Brain microvascular endothelial cell (primary cell): Measurements from ENCODE around the gene GPR162.
"Not testable (repeated sequence)": the region's sequence is repeated elsewhere in the genome, so short reads cannot be mapped to it uniquely, and the experiment has no call there.

Experiments used
- DNase-seq: peaks from one replicate; pipeline ENCODE4 v3.0.0-alpha.2; 2020
- H3K27ac ChIP-seq: fragments of 250-450 bp; sonication (Bioruptor Pico); 2 replicates; pipeline ENCODE4 v1.5.1; 2020; ENCODE audit warnings: mild to moderate bottlenecking, moderate library complexity
- H3K27me3 ChIP-seq: fragments of 250-450 bp; sonication (Bioruptor Pico); replicated peaks from 2 replicates; pipeline ENCODE4 v1.5.1; 2020; ENCODE audit warnings: mild to moderate bottlenecking
- H3K36me3 ChIP-seq: fragments of 250-450 bp; sonication (Bioruptor Pico); replicated peaks from 2 replicates; pipeline ENCODE4 v1.5.1; 2020; ENCODE audit warnings: mild to moderate bottlenecking
- H3K4me3 ChIP-seq: 2 replicates; pipeline ENCODE4 v1.5.1; 2011; ENCODE audit warnings: low read depth, mild to moderate bottlenecking, control low read depth, low read length, moderate library complexity
- CTCF ChIP-seq: IDR thresholded peaks from 2 replicates; pipeline ENCODE4 v1.5.1; 2011; ENCODE audit warnings: low read depth, mild to moderate bottlenecking, moderate library complexity, low read length, control low read depth, inconsistent platforms; ENCODE audit errors: missing control alignments
- in situ Hi-C: cut with HindIII; loops from 2 replicates; pipeline ENCODE4 v1.10.0; 2017; ENCODE audit warnings: low sequenced_read_pairs, low pct_ligation_motif_present

Gene GPR162

GRCh38 chr12:6863586-6864321 lies 42.1 kb downstream of the GPR162 start:
- in situ Hi-C loops: no loop called here
- no peaks in the 10 kb centered on the region for H3K27me3 ChIP-seq
- no peak for DNase-seq
- H3K4me3 ChIP-seq: no peak overlapping the region
- H3K27ac ChIP-seq: no peak overlapping the region
- no peak for TF ChIP-seq CTCF
- peaks cover 58% of the 10 kb centered on the region for H3K36me3 ChIP-seq

- H3K27me3 ChIP-seq, in situ Hi-C loops, DNase-seq, H3K4me3 ChIP-seq, H3K27ac ChIP-seq: not testable (repeated sequence)
- H3K36me3 ChIP-seq: peaks cover 54% of the 10 kb centered on the region
These were observed 43.7 kb downstream of the GPR162 start for GRCh38 chr12:6865307-6865706.

- in situ Hi-C loops: no loop called here
- H3K36me3 ChIP-seq: peaks cover 50% of the 10 kb centered on the region
- DNase-seq: no peak
These were observed 44.7 kb downstream of the GPR162 start for GRCh38 chr12:6866163-6866919.

DNA sequence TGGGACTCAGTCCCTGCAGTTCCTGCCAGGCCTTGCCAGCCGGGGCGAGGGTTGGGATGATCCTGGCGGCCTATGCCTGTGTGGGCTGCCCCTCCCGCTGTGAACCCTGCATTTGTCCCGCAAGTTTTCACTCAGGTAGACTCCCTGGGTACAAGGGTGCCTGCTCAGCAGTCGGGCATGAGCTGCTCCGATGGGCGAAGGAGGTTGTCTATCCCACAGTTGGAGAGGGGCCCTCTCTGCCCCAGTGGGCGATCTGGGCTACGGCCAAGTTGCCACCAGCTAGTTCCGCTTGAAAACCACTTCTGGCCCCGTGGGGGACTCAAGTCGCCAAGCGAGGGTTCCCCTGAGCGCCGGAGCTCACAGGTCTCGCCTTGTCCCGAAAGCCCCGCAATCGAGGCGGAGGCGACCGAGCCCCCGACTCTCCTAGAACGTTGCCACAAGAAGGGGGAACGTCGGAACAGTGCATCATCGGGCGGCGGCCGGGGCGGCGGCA lies 45.3 kb downstream of the GPR162 start:
- no peak for TF ChIP-seq CTCF
- no peaks in the 10 kb centered on the region for H3K27me3 ChIP-seq
- DNase-seq: peak; percentile 3
- no peak overlapping the region for H3K27ac ChIP-seq
- in situ Hi-C loops: no loop called here
- H3K36me3 ChIP-seq: peaks cover 49% of the 10 kb centered on the region
- H3K4me3 ChIP-seq: peak overlapping the region; percentile 86

More at GRCh38 chr12:6866163-6866919, 44.7 kb downstream of the GPR162 start:
- no peak for TF ChIP-seq CTCF
- H3K4me3 ChIP-seq: no peak overlapping the region
- H3K27ac ChIP-seq: no peak overlapping the region
- H3K27me3 ChIP-seq: no peaks in the 10 kb centered on the region

DNA sequence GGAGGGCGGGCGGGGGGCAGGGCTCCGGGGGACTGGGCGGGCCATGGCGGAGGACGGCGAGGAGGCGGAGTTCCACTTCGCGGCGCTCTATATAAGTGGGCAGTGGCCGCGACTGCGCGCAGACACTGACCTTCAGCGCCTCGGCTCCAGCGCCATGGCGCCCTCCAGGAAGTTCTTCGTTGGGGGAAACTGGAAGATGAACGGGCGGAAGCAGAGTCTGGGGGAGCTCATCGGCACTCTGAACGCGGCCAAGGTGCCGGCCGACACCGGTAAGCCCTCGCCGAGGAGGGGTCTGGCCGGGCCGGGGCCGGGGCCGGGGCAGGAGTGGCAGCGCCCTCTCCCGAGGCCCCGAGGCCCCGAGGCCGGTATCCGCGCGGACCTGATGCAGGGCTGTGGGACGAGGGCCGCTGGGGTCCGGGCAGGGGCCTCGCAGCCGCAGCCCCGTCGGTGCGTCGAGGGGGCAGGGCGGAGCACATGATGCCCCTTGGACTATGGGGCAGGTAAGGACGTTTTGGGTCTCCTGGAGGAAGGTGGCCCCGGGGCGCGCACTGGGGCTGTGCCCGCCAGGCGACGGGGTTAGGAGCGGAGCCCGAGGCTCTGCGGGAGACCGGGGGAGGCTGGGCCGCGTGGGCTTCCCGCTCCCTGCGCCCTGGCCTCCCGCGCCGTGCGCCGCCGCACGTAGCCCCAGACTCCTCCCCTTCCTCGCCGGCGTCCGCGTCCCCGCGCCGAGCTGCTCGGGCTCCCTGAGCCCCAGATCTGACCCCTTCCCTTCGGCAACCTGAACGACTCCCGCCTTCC lies 46.0 kb downstream of the GPR162 start, which contains the start of gene TPI1:
Gene TPI1 (plus strand): TSS at position 119 of the 798 bp plus-strand sequence. CDS start 36 bp downstream, at position 155.
- Histone ChIP-seq H3K4me3 (peak within 1 kb of the TSS; percentile 86), H3K27ac (peak within 1 kb of the TSS; percentile 49), H3K36me3 (peaks cover 45% of the 10 kb centered on the region), H3K27me3 (no peaks in the 10 kb centered on the region)
- no peak for TF ChIP-seq CTCF
- in situ Hi-C loops: no loop called here
- DNase-seq: peak; percentile 65
